NOMO-1 (cell line): ENCODE results near the gene KIF9.
"Not testable (repeated sequence)": the region's sequence is repeated elsewhere in the genome, so short reads cannot be mapped to it uniquely, and the experiment has no call there.

ENCODE experiments used
- DNase-seq, 2 experiments: peaks; one replicate each; lab custom pipeline; 2025; ENCODE audit not compliant: unreplicated experiment in 2 of 2; lab: John Stamatoyannopoulos, UW

Gene KIF9

GRCh38 chr3:47282424-47283192 lies at the start of gene KIF9, which contains the start of gene KLHL18:
Gene KIF9 (minus strand): TSS chr3:47282799. CDS start chr3:47277374, 5,425 bp downstream.
Gene KLHL18 (plus strand): TSS chr3:47282944. CDS start chr3:47282966, 22 bp downstream.
- peak; percentile 91 to 93 for DNase-seq

DNA sequence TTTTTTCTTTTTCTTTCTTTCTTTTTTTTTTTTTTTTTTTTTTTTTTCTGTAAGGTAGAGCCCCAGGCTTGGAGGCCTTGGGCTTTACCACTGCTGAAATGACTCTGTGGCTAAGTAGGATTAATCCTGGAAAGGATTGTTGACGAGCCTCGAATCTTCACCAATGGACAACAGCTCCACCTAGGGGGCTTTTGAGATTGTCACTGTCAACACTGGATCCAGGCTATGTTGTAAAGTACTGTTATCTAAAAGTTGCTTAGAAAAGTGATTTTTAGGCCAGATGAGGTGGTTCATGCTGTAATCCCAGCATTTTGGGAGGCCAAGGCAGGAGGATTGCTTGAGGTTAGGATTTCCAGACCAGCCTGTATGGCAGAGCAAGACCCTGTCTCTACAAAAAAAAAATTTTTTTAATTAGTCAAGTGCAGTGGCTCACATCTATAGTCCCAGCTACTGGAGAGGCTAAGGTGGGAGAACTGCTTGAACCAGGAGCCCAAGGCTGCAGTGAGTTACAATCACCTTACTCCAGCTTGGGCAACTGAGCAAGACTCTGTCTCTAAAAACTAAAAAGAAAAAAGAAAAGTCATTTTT lies 41.8 kb upstream of the KIF9 start:
- peak; percentile 43 to 51 for DNase-seq

DNA sequence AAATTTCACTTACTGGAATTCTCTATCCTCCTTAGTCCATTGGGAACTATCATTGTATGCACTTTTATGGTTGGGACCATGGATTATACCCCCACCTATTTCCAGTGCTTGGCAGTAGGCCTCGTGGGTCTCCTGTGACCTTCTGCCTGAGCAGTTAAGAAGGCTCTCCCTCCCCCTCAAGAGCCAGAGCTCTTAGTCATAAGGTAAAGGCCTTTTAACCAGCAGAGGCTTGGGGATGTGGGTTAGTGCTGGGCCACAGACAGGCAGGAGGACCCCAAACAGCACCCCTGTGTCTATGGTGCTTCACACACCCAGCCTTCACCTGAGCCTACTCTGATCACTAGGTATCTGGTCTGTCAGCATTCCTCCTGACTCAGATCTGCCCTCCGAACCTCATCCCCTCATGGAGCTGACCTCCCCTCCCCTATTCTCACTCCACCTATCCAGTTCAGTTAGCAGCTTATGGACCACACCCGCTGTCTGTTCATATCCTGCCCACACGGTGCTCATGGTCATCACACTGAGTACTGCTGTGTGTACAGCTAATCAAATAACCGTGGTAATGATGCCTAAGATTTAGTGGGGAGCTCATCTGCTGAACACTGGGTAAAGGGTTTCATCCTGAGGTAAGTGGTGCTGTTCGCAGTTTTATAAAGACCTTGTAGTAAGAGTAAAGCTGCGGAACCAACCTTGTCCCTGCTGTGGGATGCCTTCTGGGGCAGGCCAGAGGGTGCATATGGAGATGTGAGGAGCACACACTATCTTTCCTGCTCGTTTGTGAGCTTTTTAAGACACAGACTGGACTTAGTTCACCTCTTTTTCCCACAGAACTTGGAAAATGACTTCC lies 41.1 kb upstream of the KIF9 start:
- DNase-seq: no peak

GRCh38 chr3:47319956-47320355 lies 37.4 kb upstream of the KIF9 start:
- no peak for DNase-seq

DNA sequence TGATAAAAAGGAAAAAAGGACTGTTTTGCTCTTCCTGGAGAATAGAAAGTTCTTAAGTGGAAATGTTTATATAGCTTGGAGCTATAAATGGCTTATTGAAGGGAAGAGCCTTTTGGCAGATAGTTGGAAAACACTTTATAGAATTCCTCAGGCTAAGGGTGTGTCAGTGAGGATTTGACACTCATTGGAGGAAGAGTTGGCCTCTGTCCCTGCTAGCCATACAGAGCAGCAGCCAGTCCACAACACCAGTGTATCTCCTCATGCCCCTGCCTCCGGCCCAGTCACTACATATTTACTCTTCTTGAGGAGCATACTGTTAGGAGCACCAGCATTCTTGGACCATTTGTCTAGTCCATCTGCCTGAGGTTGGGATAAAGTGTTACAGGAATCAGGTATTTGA lies 36.3 kb upstream of the KIF9 start:
- DNase-seq: no peak

GRCh38 chr3:47316151-47316550 lies 33.6 kb upstream of the KIF9 start:
- not testable (repeated sequence) for DNase-seq

- no peak for DNase-seq
These were observed 32.6 kb upstream of the KIF9 start for GRCh38 chr3:47315069-47315647.

- no peak for DNase-seq
These were observed 31.6 kb upstream of the KIF9 start for GRCh38 chr3:47314056-47314764.

- peak; percentile 38 for DNase-seq
These were observed 30.9 kb upstream of the KIF9 start for GRCh38 chr3:47313341-47314055.

- no peak for DNase-seq
These were observed 27.8 kb upstream of the KIF9 start for GRCh38 chr3:47310391-47310790.

GRCh38 chr3:47309231-47309630 lies 26.6 kb upstream of the KIF9 start:
- not testable (repeated sequence) for DNase-seq

DNA sequence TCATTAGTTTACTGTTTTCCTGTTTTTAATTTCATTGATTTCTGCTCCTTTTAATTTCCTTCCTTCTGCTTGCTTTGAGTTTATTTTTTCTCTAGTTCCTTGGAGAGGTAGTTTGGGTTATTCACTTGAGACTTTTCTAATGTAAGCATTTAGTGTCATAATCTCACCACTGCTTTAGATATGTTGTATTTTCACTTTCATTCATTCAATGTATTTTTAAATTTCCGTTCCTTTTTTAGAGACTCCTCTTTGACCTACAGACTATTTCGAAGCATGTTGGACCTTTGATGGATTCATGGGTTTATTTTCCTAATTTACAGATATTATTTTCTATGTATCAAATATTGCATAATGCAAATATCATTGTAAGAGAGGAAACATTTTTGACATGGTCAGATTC lies 23.4 kb upstream of the KIF9 start:
- no peak for DNase-seq

DNA sequence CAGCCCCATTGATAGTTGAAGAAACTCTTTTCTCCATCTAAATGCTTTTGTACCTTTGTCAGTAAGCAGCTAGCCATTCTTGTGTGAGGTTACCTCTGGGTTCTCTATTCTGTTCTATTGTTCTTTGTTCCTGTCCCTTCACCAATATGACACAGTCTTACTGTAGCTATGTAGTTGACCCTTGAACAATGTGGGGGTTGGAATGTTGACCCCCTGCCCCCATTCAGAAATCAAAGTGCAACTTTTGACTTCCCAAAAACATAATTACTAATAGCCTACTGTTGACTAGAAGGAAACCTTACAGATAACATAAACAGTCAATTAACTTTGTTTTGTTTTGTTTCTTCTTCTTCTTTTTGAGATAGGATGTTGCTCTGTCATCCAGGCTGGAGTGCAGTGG lies 18.9 kb upstream of the KIF9 start:
- DNase-seq: no peak

DNA sequence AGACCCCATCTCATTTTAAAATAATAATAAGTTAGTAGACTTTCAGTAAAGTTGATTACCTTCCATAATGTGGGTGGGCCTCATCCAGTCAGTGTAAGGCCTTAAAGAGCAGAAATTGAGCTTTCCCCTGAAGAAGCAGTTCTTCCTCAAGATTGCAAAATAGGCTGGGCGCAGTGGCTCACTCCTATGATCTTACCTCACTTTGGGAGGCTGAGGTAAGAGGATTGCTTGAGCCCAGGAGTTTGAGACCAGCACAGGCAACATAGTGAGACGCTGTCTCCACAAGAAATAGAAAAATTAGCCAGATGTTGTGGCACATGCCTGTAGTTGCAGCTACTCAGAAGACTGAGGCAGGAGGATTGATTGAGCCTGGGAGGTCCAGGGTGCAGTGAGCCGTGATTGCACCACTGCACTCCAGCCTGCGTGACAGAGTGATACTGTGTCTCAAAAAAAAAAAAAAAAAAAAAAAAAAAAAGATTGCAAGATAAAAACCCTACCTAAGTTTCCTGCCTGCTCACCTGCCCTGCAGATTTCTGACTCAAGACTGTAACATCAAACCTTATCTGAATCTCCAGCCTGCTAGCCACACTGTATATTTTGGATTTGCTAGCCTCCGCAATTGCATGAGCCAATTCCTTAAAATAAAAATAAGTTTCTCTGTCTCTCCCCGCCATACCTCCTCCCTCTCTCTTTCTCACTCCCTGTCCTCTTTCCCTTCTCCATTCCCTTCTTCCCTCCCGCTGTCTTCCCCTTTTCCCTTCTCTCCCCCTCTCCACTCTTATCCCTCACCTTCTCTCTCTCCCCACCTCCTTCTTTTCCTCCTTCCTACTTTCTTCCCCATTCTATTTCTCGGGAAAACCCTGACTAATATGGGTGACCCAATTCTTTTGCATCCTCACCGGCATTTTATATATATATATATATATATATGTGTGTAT lies 17.1 kb upstream of the KIF9 start:
- peak; percentile 11 to 12 for DNase-seq

DNA sequence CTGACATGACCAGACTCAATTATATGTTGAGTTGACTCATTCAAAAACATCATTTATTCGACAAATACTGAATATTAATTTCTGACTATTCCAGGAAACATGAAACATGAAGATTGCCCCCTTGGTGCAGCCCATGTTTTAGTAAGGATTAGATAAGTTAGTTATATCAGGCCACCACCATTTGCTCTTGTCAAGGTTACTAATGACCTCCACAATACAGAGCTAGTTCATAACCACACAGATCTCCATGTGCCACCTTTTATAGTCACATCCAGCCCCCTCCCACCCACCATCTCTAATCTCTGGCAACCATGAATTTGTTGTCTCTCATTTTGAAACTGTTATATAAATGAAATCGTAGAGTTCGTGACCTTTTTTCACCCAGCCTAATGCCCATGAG lies 15.8 kb upstream of the KIF9 start:
- no peak for DNase-seq

GRCh38 chr3:47296562-47297302 lies 14.1 kb upstream of the KIF9 start:
- DNase-seq: no peak

- DNase-seq: no peak
These were observed 13.4 kb upstream of the KIF9 start for GRCh38 chr3:47295976-47296375.

DNA sequence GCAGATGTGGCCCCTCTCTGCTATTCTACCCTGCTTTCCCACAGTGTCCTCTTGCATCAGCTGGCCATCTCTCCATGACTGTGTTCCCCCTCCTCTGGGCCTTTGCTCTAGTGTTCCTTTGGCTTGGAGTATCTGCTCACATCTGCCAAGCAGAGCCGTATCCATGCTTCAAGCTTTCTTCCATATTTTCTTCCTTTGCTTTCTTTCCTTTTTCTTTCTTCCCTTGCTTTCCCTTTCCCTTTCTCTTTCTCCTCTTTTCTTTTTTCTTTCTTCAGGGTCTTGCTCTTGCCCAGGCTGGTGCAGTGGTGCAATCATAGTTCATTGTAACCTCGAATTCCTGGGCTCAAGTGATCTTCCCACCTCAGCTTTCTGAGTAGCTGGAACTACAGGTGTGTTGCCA lies 12.7 kb upstream of the KIF9 start:
- DNase-seq: no peak
